ENCODE measurements around the gene FBN1.

The FBN1 gene

DNA sequence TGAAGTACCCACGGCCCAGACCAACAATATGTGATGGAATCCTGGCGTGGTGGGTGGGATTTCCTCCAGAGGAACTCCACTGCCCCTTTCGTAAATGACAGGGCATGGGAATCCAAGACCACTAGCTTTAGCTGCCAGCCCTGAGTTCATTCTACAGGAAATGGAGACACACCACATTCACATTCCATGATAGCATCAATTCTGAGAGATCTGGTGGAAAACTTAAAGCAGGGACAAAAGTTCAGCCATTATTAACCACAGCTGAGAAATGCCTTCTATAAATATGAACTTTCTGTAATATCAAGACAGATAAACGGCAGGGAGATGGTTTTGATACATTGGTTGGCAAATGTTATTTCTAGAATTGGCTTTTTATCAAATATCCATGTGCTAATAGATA is 98.2 kb downstream of the FBN1 start:
- no peak for DNase-seq

DNA sequence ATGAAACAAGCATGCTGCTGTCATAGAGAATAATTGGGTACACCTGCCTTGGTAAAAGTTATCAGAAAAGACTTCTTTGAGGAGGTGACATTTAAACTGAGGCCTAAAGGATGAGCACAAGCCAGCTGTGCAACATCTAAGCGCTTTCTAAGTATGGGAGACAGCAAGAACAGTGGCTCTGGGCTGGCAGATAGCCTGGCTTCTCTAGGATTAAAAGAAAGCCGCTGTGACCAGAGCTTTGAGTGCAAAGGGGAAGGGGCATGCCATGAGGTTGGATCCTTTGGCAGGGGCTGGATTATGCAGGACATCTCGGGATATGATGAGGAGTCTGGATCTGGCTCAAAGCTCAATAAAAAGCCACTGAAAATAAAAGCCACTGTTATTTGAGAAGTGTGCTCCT is 99.2 kb downstream of the FBN1 start:
- no peak for DNase-seq

DNA sequence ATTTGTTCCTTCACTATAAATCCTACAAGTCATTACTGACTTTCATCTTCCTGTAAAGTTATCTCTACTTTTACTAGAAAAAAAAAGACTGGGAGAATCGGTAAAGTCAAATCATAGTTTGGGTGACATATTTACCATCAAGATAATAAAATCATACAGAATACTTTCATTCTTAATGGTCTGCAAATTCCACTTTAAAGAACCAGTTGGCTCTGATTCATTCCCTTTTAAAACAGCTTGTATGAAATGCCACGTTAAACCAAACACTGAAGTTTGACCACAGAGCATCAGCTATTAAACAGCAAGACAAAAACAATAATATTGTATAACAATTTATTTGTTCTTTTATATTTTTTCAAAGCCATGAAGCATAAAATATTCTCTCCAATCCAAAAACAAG is 100.7 kb downstream of the FBN1 start:
- DNase-seq, result no peak

DNA sequence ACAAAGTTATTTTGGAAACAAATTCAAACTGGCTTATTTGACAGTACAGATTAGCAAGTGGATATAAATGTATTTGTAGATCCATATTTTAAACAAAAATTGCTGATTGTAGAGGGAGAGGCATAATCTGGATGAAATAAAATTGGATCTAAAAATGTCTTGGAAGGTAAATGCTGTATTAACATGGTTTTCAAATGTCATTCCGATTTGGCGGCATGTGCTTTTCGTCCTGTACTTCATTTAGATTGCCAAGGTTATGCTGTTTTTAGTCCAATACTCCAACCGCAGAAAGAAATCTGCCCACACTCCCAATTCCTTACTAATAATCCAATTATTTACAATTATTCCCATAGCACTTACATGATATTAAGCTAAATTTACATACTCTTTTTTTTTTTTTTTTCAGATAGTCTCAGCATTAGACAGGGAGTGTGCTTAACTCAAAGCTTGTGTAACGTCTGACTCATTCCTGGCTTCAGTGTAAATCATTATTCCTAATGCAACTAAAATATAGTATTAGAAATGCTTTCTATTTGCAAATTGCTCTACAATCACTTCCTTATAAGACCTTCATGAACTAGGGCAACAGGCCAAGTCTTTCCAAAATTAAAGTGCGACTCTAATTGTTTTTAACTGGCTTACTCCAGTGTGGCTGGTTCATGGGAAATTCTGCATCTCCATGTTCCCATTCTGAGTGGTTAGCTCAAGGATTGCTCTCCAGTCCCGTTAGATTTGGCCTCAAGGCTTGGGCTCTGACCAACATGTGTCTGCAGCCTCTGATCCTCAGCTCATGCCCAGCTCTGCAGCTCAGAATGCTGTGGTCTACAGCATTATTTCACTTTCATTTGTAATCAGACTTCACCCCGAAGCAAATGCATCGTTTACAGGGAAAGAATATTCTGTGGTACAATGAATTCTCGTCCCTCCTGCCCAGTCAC is 103.9 kb downstream of the FBN1 start:
- DNase-seq, result no peak

DNA sequence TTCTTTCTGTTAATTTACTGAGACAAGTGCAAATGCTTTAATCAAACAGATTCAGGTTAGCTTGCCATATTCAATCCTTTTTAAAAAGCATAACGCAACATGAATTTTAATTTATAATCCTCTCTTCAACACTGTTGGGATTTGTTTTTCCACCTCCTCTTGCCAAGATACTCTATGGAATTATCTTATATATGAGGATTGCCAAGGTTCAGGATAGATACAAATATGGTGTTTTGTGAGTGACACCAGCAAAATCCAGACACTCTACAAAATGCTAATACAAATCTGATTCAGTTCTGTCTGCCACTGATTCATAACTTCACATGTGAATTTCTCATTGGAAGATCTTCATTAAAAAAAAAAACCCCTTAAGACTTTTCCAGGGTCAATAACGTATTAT is 104.8 kb downstream of the FBN1 start:
- no peak for DNase-seq

DNA sequence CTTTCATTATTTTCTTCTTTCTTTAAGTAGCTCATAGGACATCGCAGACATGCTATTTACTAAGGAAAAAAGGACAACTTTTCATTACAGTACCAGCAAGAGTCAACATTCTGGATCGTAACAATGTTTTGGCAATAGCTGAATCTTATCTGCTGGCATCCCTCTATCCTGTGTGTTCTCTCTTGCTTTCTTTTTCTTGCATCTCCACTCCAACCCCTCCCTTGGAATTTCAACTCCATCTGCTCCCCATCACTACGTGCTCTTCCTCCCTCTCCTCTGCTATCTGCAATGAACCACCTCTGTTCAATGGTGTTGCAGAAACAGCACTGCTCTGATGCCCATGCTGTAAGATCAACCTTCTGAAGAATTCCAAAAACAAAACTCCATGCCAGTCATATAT is 106.6 kb downstream of the FBN1 start:
- no peak for DNase-seq

DNA sequence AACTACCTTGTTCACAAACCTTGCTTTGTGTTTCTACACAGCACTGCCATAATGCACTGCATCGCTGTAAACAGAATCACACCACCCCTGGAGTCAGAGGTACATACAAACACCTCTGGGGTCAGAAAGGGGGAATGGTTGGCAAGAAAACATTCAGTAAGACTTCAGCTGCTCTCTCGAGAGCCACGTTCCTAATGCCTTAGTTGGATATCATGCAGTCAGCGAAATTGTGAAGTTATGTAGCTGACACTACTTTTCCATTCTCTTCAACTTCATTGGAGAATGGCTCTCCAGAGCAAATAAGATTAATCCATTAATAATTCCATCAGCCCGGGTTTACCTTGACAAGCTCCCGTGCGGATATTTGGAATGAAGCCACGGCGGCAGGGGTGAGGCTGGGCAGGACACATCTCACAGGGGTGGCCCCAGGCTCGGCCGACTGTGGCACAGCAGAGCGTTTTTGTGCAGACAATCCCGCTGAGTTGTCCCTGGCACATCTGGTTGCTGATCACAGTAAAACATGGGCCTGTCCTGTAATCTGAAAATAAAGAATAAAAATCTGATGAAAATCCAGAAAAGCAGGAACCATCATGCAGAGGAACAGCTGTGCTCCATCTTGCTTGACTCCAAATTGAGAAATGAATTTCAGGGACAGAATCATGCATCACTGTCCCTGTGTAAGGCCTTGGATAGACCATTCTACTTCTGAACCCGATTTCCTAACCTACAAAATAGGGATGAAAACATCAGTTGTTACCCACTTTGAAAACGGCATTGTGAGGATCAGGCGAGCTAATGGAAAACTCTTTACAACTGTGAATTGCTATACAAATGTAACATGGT is 108.0 kb downstream of the FBN1 start:
- no peak for DNase-seq

DNA sequence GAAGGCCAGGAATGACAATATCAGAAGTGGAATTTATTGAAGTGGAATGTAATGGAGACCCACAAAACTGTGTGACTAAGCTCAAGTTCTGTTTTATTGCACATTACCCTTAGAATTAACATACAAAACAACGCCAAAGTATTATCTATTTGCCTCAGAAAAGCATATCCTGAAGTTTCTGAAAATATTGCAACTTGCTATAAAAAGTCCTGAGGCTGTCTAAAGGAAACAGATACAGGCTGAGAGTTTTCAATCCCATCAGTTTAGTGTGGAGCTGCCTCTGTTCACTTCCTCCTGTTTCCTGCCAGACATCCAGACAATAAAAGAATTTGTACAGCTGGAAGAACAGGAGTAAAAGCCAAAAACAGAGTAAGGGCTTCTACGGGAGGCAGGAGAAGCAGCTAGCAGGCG is 108.8 kb downstream of the FBN1 start:
- DNase-seq, result no peak

DNA sequence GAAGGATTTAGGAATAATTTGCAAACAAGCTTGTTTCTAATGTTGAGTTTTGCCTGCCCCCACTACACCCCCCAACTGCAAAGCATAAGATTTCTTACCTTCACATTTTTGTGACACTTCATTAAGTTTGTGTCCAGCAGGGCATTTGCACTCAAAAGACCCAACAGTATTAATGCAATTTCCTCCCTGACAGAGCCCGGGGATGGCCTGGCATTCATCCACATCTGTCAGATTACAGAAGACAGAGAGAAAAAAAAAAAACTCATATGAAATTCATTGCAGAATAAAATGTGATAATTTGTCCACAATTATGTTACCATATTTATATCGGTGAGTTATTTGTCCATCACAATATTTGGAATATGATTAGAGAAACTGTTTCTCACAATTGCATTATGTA is 111.5 kb downstream of the FBN1 start:
- no peak for DNase-seq

DNA sequence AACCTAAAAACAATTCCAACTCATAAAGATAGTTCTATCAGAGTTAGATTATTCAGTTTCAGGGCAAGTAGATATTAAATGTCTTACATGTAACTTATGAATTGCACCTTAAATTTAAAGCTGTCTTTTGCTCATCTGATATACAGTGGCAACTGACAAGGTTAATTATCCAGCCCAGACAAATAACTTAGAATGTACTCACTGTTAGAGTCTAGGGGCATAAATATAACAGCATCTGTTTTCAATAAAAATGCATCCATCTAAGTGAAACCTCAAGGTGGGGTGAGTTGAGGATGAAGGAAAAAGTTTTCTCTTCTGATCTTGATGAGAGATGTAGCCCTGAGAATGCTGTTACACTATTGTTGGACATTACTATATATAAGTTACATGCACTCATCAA is 112.6 kb downstream of the FBN1 start:
- DNase-seq, result no peak

DNA sequence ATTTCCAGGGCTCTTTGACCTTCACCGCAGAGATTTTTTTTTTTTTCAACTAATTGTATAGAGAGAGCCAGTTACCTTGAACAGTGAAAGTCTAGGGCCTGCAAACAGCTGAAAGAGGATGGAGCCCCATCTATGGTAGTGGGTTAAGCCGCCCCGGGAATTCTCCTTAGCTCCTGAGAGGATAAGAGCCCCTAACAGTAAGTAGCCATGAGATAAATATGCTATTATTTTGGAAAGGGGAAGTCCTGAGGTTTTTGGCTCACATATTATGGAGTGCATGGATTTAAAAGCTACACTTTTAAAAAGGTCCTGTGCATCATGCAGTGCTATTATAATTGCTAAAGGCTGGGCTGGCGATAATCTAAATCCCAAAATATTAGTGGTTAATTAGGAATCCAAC is 115.0 kb downstream of the FBN1 start:
- DNase-seq, result no peak

DNA sequence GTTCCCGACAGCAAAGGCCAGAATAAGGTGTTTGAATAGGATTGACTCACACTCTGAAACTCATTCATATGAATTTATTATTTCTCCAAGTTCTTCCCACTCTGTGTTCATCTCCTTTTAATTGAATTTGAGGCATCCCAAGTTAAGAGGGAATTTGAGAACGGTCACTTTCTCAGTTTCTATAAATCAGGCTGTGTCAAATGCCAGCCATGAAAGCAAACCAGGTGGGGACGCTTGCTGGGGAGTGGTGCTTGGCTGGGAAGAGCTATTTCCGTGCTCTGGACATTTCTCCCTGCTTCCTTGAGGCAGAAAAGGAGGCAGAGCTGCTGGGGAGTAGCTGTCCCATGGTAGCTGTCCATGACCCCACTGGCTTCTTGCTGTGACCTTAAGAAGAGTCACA is 116.6 kb downstream of the FBN1 start:
- no peak for DNase-seq

DNA sequence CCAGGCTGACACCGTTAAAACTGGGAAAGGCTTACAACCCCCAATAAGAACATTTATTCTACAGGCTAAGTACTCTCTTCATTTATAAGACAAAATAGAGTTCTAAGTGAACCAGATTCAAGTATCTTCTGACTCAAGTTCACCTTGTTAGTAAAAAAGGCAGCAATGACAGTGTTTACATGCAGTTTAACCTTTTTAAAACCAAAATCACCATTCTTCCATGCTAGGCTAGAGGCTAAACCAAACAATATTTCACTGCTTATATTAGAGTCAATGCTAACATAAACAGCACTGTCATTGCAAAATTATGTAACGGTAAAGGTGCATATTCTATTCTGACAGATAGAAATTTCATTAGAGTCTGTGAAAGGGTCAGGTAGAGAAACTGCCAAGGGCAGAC is 118.0 kb downstream of the FBN1 start:
- DNase-seq, result no peak

DNA sequence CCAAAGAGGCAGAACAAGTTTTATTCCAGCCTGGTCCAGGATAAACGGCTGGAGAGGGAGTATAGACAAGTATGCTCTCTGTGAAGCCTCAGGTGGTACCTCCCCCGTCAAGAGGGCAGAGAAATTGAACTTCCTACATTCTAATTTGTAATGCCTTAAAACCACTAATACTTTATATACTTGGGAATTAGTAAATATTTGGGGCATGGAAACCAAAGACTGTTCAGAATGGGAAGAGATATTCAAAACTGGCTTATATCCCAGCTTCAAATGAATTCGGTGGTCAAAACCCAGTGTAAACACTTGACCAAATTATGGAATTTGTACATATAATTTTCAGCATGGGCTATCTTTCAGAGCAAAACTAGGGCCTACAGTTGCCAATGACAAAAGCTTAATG is 122.6 kb downstream of the FBN1 start:
- no peak for DNase-seq

DNA sequence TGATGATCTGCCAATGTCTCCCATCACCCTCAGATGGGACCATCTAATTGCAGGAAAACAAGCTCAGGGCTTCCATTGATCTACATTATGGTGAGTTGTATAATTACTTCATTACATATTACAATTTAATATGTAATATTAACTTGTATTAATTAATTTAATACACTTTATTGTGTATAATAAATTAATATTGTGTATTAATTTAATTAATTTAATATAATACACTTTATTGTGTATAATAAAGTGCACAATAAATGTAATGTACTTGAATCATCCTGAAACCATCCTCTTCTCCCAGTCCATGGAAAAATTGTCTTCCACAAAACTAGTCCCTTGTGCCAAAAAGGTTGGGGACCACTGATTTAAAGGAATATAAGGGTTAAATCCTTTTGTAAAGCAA is 123.4 kb downstream of the FBN1 start:
- no peak for DNase-seq

DNA sequence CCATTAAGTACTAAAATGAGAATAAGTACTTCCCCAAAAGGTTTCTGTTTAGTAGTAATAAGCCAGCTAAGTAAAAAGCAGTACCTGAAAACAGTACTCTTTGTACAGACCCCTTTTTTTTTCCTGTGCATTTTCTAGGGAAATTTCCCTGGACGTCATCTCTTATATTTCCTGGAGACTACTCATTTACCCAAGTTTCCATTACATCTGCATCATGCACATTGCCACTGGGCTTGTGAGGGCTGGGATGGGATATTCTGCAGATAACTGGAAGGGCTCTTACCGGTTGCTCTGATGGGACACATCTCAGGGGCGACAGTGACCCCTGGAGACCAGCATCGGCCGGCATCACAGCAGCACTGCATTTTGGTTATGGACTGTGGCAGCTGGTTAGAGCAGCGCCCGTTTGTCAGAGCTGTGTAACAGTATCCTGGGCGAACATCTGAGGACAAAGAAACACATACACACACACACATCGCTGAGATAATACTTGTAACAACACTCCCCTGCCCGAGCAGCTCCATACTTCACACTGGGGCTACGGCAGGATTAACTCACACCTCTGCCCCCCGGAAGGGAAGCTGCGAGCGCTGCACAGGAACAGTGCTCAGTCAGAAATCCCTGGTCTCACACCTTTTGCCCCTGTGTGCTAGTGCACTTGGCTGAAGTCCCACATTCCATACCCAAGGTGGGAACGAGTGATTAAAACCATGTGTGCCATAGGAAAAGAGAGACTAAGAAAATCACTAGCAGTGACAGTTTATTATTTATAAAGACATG is 124.9 kb downstream of the FBN1 start:
- DNase-seq, result no peak

DNA sequence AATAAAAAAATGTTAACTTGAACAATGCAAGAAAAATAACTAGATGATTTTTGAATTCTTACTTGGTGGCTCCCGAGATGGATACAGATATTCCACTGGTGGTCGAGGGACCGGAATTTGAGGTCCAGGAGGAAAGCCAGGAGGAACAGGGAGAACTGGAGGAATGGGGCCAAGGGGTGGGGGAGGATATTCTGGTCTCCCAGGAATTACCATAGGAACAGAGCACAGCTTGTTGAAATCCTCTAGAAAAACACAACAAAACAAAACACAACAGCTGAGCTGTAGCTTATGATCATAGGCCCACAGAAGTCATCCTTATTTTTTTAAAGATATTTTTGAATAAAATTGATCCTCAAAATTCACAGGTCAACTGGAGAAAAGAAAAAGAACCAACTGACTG is 129.4 kb downstream of the FBN1 start:
- DNase-seq, result no peak

DNA sequence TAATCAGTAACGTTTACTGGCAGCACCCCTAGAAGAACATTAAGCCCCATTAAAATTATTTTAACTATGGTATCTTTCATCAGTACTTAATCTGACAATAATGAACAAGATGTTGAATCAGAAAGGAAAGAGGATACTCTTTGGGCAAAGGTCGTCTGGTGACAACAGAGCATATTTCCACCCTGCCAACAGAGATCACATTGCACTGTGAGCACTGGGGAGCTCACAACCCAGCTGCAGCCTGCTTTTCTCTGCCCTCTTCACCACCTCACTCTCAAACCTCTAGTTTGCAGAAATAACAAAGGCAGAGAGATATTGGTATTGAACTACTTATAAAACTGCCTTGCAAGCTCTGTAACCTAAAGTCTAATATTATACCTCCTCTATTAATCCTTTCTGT is 130.0 kb downstream of the FBN1 start:
- no peak for DNase-seq

DNA sequence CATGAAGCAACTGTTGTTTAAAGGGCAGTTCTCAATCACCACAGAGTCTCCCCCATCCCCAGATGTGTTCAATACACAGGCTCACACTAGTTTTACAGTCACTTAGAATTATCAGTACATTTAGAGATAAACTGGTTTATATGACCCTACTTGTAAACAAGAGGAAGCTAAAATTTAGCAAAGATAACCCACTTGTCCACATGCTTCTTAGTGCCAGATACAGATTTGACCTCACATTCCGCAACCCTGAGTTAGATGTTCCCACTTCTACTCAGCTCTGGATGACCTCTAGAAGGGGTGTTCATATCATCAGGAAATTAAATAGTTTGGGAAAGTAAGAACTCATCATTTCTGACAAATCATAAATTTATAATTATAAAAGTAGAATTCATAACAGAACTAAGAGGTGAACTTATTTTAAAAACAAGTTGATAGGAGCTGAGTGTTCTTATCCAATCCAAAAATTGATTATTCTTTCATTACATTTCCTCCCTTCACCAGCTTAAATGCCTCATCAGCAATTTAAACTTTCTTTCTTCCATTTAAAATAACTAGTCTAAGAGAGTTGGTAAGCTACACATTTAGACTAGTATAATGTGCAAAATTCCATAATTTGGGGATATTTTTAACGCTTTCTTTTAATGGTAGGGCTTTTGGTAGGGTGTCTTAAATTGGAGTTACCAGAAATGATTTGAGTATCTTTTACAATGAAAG is 131.2 kb downstream of the FBN1 start:
- DNase-seq, result no peak

DNA sequence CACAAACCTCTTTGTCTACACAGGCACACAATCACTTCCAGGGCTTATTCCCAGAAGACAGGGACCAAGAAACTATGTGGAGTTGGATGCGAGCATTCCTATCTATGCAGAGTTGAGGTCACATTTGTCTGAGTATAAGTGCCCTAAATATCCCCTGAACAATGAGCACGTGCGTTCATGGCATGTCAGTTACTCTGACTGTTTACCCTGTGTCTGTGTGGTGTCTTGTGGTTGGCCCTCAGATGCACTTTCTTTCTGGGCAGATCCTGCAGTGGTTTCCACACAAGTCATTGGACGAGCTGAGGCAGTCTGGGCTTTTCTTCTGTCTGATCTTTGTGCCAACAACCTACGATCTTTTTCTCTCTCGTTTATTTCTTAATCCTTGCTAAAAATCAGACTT is 134.5 kb downstream of the FBN1 start:
- no peak for DNase-seq

DNA sequence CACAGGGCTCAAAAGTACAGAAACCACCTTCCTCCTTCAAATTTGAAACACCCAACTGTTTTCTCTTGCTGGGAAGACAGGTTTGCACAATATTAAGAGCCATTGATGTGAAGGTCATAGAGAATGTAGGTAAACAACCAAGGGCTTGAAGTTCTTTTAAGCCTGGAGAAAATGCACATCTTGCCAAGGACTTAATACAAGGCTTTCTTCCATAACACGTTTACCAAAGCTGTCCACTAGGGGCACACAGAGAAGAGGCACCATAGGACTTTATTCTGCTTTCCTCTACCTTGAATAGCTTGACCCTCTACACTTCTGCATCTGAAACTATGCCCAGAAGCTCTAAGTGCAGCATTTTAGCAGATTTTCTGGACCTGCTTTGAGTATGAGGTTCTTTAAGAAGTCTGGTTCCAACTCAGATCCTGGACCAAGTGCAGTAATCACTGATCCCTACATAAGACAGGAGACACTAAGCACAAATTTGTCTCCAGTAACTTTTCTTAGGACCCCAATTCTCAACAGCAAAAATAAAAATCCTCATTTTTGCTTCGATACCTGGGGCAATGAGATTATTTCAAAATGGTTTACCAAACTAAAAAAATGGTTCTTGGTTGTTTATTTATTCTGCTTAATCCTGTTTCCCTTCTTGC is 138.0 kb downstream of the FBN1 start:
- peak; percentile 6 for DNase-seq

DNA sequence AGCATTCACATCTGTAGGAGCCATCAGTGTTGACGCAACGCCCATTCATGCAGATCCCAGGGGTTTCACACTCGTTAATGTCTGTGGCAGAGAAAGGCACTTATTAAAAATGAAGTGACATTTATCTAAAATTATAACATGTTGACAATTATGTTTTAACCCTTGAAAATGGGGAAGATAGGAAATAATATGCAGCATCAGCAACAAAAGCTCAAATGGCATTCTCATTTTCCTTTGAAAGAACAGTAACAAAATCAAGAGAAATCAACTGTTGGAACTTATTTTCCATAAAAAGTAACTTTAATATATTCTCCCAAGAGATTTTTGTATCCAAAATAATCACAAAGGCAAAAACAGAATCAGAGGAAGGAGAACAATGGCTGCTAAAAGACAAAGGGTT is 140.4 kb downstream of the FBN1 start:
- no peak for DNase-seq
